GM21526 (cell line): ENCODE data around the gene ITPKC.
A peak's percentile ranks its signal among the peaks of the same experiment; 100 is the strongest.

Source experiments
- ATAC-seq: cut with Tn5 transposase; IDR thresholded peaks from one replicate; pipeline ENCODE4 v1.9.1; 2021; ENCODE audit warnings: moderate library complexity; ENCODE audit not compliant: unreplicated experiment, low FRiP score

ITPKC gene

DNA sequence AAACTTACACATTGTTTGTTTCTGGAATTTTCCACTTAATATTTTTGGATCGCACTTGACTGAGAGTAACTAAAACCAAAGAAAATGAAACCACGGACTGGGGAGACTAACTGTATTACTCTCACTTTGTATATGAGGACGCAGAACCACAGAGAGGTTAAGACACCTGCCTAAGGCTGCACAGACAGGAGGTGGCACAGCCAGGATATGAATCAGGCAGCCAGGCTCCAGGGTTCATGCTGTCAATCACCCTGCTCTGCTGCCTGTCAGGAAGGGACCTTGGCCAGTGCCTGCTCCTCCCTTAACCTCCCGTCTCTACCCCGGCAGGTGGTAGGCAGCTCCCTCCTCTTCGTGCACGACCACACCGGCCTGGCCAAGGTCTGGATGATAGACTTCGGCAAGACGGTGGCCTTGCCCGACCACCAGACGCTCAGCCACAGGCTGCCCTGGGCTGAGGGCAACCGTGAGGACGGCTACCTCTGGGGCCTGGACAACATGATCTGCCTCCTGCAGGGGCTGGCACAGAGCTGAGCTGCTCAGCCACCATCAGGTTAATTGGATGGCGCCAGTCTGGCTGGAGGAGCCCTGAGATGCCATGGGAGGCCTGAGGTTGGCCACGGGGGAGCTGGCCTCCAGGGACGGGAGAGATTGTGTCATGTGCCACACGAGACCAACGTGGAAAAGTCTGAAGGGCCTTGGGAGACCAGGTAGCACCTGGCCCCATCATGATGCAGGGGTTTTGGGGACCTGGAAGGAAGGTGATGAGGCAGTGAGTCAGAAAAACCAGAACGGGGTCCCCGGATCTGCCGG lies 22.3 kb downstream of the ITPKC start:
- no peak for ATAC-seq

- no peak for ATAC-seq
Observed at GRCh38 chr19:40739871-40740703, 23.2 kb downstream of the ITPKC start.

- ATAC-seq, result no peak
Observed at GRCh38 chr19:40740747-40741146, 23.8 kb downstream of the ITPKC start.

DNA sequence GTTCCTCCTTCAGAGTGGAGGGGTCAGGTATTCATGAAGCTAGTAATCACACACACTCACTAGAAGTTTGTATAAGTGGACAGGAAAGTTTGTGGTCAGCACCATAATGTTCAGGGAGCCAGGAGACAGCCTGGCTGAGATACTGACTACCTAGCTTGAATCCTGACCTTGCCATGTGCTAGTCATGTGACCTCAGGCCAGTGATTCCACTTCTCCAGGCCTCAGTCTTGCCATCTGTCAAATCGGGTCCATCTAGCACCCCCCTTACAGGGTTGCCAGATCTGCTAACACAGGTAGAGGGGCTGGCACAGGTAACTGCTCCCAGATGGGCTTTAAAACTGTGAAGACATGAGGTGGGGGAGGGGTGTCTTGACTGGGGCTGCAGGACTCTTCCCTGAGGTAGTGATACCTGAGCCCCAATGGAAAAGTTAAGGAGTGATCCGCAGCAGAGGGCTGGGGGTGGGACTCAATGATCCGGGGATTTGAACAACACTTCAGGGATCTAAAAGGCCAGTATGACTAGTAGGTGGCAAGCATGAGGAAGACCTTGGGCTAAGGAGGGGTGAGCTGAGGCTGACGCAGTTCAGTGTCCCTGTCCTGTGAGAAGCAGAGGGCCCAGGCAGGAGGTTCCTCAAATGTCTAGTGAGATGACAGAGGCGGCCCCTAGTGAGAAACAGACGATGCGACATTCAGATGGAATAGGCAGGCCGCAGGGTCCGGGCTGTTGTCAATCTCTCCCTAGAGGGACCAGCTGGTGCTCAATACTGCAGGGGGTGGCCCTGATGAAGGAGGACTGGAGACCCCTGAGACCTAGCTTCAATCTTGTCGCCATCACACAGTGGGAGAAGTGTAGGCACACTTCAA lies 24.8 kb downstream of the ITPKC start:
- no peak for ATAC-seq

DNA sequence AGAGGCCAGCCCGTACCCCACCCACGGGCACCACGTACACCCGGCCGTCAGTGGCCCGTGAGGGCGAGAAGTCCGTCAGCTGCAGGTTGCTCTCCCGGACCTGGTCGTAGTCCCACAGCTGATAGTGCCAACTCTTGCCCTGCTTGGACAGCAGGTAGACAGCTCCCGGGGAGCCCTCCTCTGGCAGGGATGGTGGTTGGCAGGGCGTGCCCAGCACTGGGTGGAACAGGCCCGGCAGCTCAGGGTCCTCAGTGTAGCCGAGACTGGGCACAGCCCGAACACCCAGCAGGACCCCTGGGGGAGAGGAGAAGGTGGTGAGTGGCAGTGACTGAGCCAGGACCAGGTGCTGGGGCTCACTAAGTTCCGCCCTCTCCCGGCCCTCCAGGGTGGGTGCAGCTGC lies 25.6 kb downstream of the ITPKC start:
- no peak for ATAC-seq

- no peak for ATAC-seq
Observed at GRCh38 chr19:40742886-40743285, 26.0 kb downstream of the ITPKC start.

DNA sequence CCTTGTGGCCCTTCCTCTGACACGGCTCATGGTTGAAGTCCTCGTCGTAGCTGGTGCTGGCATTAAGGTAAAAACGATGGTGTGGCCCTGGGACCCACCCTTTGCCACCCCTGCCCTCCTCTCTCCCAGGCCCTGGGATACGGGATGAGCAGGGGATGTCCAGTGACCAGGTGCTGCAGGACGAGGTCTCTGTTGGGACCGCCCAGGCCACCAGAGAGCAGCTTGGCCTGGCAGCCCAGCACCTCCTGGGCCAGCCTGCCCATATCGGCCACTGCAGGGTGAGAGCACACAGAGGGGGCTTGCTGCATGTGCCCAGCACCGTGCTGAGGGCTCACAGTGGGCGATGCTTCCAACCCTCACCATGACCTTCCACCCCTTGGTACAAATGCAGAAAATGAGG lies 27.0 kb downstream of the ITPKC start:
- no peak for ATAC-seq

- no peak for ATAC-seq
Observed at GRCh38 chr19:40744554-40745401, 27.9 kb downstream of the ITPKC start.

- no peak for ATAC-seq
Observed at GRCh38 chr19:40745402-40745780, 28.5 kb downstream of the ITPKC start.

- no peak for ATAC-seq
Observed at GRCh38 chr19:40747536-40747935, 30.6 kb downstream of the ITPKC start.

DNA sequence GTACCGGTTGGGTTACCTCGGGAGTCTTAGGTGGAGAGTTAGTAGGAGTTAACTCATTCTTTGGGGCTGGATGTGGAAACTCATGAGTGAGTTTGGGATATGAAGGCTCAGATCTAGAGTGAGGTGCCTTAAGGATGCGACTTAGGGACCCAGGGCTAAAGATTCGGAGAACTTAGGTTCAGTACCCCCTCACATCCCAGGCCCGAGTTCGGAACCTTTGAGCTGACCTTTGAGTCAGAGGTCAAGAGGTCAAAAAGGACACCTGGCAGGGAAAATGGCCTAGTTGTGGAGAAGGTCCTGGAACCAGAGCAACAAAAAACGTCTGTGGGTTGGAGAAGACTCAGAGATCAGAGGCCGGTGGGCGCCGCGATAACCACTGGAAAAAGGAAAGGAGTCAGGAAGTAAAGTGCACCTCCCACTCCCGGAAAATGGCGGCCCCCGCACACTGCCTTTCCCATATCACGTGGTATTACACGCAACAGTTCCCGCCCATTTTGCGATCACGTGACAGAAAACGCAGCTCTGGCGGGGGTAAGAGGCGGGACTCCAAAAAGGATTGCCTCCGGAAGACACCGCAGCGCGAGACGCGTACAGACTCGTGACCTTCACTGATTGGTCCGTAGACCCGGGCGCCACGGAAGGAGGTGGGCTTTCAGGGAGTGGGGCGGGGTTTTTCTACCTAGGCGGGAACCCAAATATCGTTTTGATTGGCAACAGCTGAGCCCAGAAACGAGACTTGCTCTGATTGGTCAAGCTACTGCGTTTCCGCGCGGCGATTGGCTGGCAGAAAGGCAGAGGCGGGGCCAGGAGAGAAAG lies 33.4 kb downstream of the ITPKC start, which contains the start of gene ACTMAP:
Gene ACTMAP (minus strand): TSS at position 420 of the 816 bp plus-strand sequence. CDS start 674 bp downstream, outside the sequence.
- peak; percentile 76 for ATAC-seq

DNA sequence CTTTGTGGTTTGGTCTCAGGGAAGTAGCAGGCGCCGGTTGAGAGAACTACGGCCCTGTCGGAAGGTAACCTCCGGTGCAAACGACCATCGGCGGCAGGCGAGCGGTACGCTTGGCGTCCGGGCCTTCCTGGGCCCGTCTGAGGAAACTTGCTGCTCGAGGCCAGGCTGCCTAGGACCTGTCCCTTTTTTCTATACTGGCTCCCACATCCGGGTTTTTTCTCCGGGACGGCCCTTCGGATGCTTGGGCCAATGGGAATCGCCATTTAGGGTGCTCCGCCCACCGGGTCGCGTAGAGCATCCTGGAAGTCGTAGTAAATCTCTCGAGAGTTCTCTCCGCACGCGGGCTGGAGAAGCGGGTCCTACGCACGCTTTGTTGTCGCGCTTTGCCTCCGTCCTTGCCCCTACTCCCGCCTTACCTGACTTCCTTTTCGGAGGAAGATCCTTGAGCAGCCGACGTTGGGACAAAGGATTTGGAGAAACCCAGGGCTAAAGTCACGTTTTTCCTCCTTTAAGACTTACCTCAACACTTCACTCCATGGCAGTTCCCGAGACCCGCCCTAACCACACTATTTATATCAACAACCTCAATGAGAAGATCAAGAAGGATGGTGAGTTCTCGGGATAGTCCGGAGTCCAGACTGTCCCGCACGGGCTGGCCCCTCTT lies 34.1 kb downstream of the ITPKC start, which contains the start of gene SNRPA:
Gene SNRPA (plus strand): TSS at position 330 of the 664 bp plus-strand sequence. CDS start 206 bp downstream, at position 536.
- peak; percentile 42 for ATAC-seq

GRCh38 chr19:40752257-40752781 lies 35.4 kb downstream of the ITPKC start:
- ATAC-seq, result no peak

- no peak for ATAC-seq
Observed at GRCh38 chr19:40754611-40755247, 37.8 kb downstream of the ITPKC start.

DNA sequence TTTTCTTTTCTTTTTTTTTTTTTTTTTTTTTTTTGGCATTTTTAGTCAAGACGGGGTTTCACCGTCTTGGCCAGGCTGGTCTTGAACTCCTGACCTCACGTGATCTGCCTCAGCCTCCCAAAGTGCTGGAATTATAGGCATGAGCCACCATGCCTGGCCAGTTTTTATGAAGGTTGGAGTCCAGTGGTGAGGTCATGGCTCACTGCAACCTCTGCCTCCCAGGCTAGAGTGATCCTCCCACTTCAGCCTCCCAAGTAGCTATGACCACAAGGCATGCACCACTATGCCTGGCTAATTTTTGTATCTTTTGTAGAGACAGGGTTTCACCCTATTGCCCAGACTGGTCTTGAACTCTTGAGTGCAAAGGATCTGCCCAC lies 38.3 kb downstream of the ITPKC start:
- no peak for ATAC-seq

DNA sequence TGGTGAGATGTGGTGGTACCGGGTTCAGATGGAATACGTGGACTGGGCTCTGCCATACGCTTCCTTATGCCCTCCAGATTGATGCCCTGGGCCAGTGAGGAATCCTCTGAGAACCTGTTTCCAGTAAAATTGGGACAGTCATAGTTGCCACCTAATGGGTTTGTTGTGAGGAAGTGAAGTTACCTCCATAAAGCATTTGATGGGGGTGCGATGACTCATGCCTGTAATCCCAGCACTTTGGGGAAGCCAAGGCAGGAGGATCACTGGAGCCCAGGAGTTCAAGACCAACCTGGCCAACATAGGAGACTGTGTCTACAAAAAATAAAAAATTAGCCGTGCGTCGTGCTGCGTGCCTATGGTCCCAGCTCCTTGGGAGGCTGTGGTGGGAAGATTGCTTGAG lies 38.9 kb downstream of the ITPKC start:
- no peak for ATAC-seq

DNA sequence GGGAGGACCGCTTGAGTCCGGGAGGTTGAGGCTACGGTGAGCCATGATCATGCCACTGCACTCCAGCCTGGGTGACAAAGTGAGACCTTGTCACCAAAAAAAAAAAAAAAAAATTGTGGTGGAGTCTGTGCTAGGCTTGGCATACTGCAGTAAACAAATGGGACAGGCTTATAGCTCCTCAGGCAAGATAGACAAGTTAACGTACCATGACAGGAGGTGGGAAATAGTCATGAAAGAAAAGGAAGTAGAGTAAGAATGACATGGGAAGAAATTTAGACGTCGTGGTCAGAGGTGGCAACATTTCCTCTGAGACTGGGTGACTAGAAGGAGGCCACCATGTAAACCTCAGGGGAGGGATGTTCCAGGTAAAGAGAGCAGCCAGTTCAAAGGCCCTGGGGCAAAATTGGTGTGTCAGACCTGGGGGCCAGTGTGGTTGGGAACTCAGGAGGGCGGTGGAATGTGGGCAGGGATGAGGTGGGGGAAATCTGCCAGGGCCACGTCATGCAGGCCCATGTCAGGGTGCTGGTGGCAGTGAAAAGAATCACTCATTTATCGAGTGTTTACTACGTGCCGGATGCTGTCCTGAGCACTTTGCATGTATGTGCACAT lies 39.7 kb downstream of the ITPKC start:
- ATAC-seq, result no peak
